AG04450 (cell line): Measurements from ENCODE around the gene RPS15A. TPM values are rescaled to one million over a fixed set of nuclear protein-coding genes. Genes with fewer than 3 reads are reported as not detected.
"Not testable (repeated sequence)": the region's sequence is repeated elsewhere in the genome, so short reads cannot be mapped to it uniquely, and the experiment has no call there.

ENCODE experiments used
- CTCF ChIA-PET: fragments of 300-600, 350-600 bp; formaldehyde crosslinking; extraction: SDS; loops from one replicate; lab custom pipeline; 2022; ENCODE audit warnings: antibody characterized with exemption, inconsistent platforms; lab: Charles Lee
- POLR2A ChIA-PET: fragments of 350-600 bp; formaldehyde crosslinking; extraction: SDS; loops from one replicate; lab custom pipeline; 2021; ENCODE audit warnings: antibody characterized with exemption, inconsistent platforms; lab: Yijun Ruan, JAX
- DNase-seq: peaks from one replicate; pipeline ENCODE4 v3.0.0-alpha.2; 2011; ENCODE audit warnings: low read depth, low spot score
- H3K27ac ChIP-seq: one replicate; pipeline ENCODE4 v1.5.1; 2012; ENCODE audit warnings: low read depth, low read length, control low read depth
- H3K27me3 ChIP-seq: one replicate; pipeline ENCODE4 v1.6.0; 2012; ENCODE audit warnings: low read length; ENCODE audit not compliant: control insufficient read depth, insufficient read depth
- H3K4me3 ChIP-seq: 2 replicates; pipeline ENCODE4 v1.5.1; 2011; ENCODE audit warnings: mild to moderate bottlenecking, low read depth, low read length, control low read depth
- H3K9me3 ChIP-seq: 2 replicates; pipeline ENCODE4 v1.5.1; 2012; ENCODE audit warnings: low read length; ENCODE audit not compliant: control insufficient read depth, insufficient read depth
- CTCF ChIP-seq: IDR thresholded peaks from 2 replicates; pipeline ENCODE4 v1.5.1; 2011; ENCODE audit warnings: low read depth, low read length, control low read depth, inconsistent platforms
- polyA plus RNA-seq: library from polyadenylated mRNA; depleted of rRNA; stranded (reverse); fragments of >200 nt; gene quantifications from 2 replicates; pipeline ENCODE4 v1.2.3, GENCODE V29; 2011

RPS15A gene
- polyA plus RNA-seq, 1 experiment, result 3,917 TPM

GRCh38 chr16:18782697-18783429 is 7.3 kb downstream of the RPS15A start:
- no peak for DNase-seq
- Histone ChIP-seq H3K27me3 (no peaks in the 10 kb centered on the region), H3K4me3 (no peak overlapping the region), H3K9me3 (no peaks in the 10 kb centered on the region), H3K27ac (no peak overlapping the region)
- TF ChIP-seq CTCF, result no peak
- POLR2A ChIA-PET, result interaction anchor here (0.7 to 1.4 kb wide), 2 partner anchors 16 to 19 kb away, joined by 3 to 5 read pairs; partner anchors contain the start of gene ARL6IP1
- CTCF ChIA-PET, result no interaction called here

DNA sequence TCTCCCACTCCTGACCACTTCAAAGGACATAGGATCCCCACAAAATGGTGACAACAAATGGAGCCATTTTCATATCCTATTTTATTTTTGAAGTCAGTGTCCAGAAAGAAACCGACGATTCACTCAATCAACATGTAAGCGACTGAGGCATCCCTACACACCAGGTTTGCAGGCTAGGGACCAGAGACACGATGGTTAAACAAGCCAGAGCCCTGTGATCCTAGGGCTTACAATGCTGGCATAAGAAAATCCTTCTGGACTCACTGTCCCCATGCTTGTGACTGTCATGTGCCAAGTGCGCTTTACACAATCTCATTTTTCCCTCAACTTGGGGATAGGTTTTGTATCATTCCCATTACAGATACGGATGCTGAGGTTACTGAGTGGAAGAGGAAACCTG is 8.9 kb downstream of the RPS15A start:
- CTCF ChIA-PET, H3K4me3 ChIP-seq: not testable (repeated sequence)

GRCh38 chr16:18780460-18781026 is 9.6 kb downstream of the RPS15A start:
- H3K4me3 ChIP-seq, CTCF ChIA-PET, H3K9me3 ChIP-seq, H3K27ac ChIP-seq, POLR2A ChIA-PET, H3K27me3 ChIP-seq, DNase-seq: not testable (repeated sequence)

More for the DNA sequence above, 8.9 kb downstream of the RPS15A start:
- H3K27ac ChIP-seq, H3K27me3 ChIP-seq, DNase-seq, POLR2A ChIA-PET, H3K9me3 ChIP-seq: not testable (repeated sequence)

GRCh38 chr16:18777664-18778063 is 12.5 kb downstream of the RPS15A start:
- H3K9me3 ChIP-seq, H3K27me3 ChIP-seq, POLR2A ChIA-PET, CTCF ChIA-PET, H3K27ac ChIP-seq, DNase-seq, H3K4me3 ChIP-seq: not testable (repeated sequence)

DNA sequence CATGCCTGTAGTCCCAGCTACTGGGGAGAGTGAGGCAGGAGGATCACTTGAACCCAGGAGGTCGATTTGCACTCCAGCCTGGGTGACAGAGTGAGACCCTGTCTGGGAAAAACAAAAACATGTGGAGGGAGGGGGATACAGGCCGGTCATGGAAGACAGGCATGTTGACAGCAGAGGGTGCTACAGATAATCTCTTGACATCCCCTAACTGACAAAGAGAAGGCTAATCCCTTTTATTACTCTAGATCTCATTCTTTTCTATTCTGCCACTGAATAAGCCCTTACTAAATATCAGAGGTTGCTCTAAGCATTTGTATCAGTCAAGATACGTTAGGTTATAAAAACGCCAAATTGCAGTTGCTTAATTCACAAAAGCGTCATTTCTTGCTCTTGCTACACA is 13.8 kb downstream of the RPS15A start:
- CTCF ChIA-PET, DNase-seq, POLR2A ChIA-PET, H3K27ac ChIP-seq, H3K9me3 ChIP-seq, H3K27me3 ChIP-seq, H3K4me3 ChIP-seq: not testable (repeated sequence)

- H3K4me3 ChIP-seq, H3K27me3 ChIP-seq, CTCF ChIA-PET, DNase-seq, H3K27ac ChIP-seq, POLR2A ChIA-PET, H3K9me3 ChIP-seq: not testable (repeated sequence)
These were observed 15.5 kb downstream of the RPS15A start for GRCh38 chr16:18774651-18775050.

DNA sequence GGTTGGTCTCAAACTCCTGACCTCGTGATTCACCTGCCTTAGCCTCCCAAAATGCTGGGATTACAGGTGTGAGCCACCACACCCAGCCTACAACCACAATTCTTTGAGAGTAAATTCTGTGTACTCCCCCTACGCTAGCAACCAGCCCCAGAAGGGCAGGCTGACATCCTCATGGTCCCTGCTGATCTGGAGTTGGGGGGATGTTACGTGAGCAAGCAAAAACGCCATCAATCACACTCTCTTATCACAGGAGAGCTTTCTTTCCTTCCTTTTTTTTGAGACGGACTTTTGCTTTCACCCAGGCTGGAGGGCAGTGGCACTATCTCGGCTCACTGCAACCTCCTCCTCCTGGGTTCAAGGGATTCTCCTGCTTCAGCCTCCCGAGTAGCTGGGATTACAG is 18.0 kb downstream of the RPS15A start:
- H3K27ac ChIP-seq, CTCF ChIA-PET, H3K9me3 ChIP-seq, H3K4me3 ChIP-seq, H3K27me3 ChIP-seq, POLR2A ChIA-PET, DNase-seq: not testable (repeated sequence)

GRCh38 chr16:18770336-18770962 is 19.7 kb downstream of the RPS15A start:
- H3K27me3 ChIP-seq, H3K4me3 ChIP-seq, POLR2A ChIA-PET, H3K9me3 ChIP-seq, H3K27ac ChIP-seq, DNase-seq, CTCF ChIA-PET: not testable (repeated sequence)

DNA sequence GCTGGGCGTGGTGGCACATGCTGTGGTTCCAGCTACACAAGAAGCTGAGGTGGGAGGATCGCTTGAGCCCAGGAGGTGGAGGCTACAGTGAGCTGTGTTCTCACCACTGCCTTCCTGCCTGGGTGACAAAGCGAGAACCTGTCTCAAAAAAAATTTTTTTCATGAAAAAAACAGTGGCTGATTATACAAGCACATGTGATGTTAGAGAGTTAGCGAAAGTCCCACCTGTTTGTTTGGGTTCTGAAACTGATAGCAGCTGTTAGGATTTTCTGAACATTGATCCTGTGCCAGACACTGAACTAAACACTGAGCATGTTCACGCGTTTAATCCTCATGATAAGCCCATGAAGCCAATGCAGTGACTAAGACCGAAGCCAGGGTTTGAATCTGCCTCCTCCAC is 22.9 kb downstream of the RPS15A start:
- H3K27ac ChIP-seq, H3K9me3 ChIP-seq, DNase-seq, H3K27me3 ChIP-seq, POLR2A ChIA-PET, H3K4me3 ChIP-seq: not testable (repeated sequence)
- CTCF ChIA-PET, result interaction anchor here (0.7 kb wide), 1 partner anchor 1211 kb away, joined by 3 read pairs; no protein-coding TSS in a partner anchor

- DNase-seq, CTCF ChIA-PET: not testable (repeated sequence)
These were observed 27.4 kb downstream of the RPS15A start for GRCh38 chr16:18762713-18763112.

More at GRCh38 chr16:18762713-18763112, 27.4 kb downstream of the RPS15A start:
- H3K9me3 ChIP-seq, H3K4me3 ChIP-seq, H3K27ac ChIP-seq, POLR2A ChIA-PET, H3K27me3 ChIP-seq: not testable (repeated sequence)
